Lower leg skin (tissue), 4 donors: Measurements from ENCODE around the gene WRAP53. TPM values are rescaled to one million over a fixed set of nuclear protein-coding genes. Genes with fewer than 3 reads are reported as not detected.
A peak's percentile ranks its signal among the peaks of the same experiment; 100 is the strongest.

ENCODE experiments used
- DNase-seq, 2 donors: peaks; one replicate each; pipeline ENCODE4 v3.0.0-alpha.2; 2019; ENCODE audit warnings: low spot score in 2 of 2
- H3K4me3 ChIP-seq: fragments of 200-600 bp; sonication (generic); 2 replicates; pipeline ENCODE4 v1.5.1; 2017; ENCODE audit warnings: mild to moderate bottlenecking, low read depth; ENCODE audit not compliant: poor library complexity, severe bottlenecking
- POLR2A ChIP-seq, 2 donors: fragments of 450-650 bp; IDR thresholded peaks; one replicate each; pipeline ENCODE4 v1.6.1; 2016 to 2017; ENCODE audit warnings: antibody characterized with exemption in 2 of 2, mild to moderate bottlenecking in 1 of 2, moderate library complexity in 1 of 2
- WGBS, 2 donors: methylation state at CpG; one replicate each; pipeline ENCODE4 v1.1.5; 2018; 5-methylcytosine and 5-hydroxymethylcytosine counted together
- intact Hi-C: fragments of 100-400 bp; cut with DNase I; formaldehyde crosslinking; loops from one replicate; pipeline ENCODE4 v1.15.0; 2023; ENCODE audit warnings: low total_unique reads
- total RNA-seq, 4 donors: library from RNA; depleted of rRNA; stranded (reverse); fragments of >200 nt; gene quantifications; one replicate each; pipeline ENCODE4 v1.1.0, GENCODE V29; 2016
- TF ChIP-seq, protein P1 (sequence below), 3 donors: fragments of 450-650 bp; IDR thresholded peaks; one replicate each; pipeline ENCODE4 v1.5.1; 2016; ENCODE audit warnings: antibody characterized with exemption in 3 of 3, mild to moderate bottlenecking in 3 of 3, moderate library complexity in 2 of 3

WRAP53 gene
- total RNA-seq, 4 donors from 2014 or later = 1.1 to 5.4 (median 4.5) TPM

DNA sequence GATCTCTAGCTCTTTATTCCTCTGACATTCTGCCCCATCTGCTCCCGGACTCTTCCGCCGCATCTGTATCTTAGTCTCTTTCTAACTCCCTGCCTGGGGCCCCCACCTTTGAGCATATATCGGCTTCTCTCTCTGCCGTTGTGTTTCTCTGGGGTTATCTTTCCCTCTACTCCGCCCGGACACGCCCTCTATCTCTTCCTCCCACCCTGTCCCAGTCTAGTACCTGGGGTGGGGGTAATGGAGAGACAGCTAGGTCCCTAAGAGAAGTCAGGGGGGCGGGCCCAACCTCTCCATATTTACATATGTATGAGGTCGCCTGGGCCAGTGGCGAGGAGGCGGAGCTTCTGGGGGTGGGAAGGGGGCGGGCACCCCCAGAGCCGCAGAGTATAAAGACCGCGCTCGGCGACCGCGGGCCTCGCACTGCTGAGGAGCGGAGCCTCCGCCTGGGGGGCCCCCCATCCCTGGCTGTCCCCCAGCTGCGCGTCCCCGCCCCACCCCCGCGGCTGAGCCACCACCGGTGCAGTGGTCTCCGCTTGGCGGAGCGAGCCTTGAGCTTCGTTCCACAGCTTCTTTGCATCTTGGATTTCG lies 37.7 kb upstream of the WRAP53 start, which contains the start of gene ATP1B2:
Gene ATP1B2 (plus strand): TSS at position 418 of the 588 bp plus-strand sequence. CDS start 593 bp downstream, outside the sequence.
- 1 to 2% methylated on average over 22 to 34 of the region's 34 CpGs for WGBS, 2 donors
- TF ChIP-seq, protein P1, sequence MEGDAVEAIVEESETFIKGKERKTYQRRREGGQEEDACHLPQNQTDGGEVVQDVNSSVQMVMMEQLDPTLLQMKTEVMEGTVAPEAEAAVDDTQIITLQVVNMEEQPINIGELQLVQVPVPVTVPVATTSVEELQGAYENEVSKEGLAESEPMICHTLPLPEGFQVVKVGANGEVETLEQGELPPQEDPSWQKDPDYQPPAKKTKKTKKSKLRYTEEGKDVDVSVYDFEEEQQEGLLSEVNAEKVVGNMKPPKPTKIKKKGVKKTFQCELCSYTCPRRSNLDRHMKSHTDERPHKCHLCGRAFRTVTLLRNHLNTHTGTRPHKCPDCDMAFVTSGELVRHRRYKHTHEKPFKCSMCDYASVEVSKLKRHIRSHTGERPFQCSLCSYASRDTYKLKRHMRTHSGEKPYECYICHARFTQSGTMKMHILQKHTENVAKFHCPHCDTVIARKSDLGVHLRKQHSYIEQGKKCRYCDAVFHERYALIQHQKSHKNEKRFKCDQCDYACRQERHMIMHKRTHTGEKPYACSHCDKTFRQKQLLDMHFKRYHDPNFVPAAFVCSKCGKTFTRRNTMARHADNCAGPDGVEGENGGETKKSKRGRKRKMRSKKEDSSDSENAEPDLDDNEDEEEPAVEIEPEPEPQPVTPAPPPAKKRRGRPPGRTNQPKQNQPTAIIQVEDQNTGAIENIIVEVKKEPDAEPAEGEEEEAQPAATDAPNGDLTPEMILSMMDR (IDR thresholded peaks at IDR 0.05) = no peak
- no peak for TF ChIP-seq POLR2A (IDR thresholded peaks at IDR 0.05)
- DNase-seq = peak; percentile 41 to 89
- intact Hi-C loops = no loop called here
- peak within 1 kb of the TSS; percentile 16 for H3K4me3 ChIP-seq

DNA sequence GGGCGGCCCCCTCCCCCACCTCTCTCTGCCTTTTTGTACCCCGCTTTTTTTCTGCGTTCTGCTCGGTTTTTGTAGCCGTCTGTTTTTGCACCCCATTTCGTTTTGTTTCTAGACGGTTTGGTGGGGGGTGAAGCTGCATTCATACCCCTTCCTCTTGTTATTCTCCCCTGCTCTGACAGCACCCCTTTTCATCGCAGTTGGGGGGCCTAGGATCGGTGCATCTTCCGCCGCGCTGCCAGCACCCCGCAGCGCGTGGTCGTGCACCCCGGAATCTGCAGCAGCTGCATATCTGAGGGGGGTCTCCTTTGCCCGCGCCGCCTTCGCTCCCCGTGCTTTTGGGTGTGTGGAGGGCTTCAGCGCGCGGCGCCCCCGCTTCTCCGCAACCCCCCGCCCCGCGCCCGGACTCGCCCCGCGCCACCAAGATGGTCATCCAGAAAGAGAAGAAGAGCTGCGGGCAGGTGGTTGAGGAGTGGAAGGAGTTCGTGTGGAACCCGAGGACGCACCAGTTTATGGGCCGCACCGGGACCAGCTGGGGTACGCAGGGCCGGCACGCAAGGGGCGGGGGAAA lies 37.1 kb upstream of the WRAP53 start:
- TF ChIP-seq, protein P1 (IDR thresholded peaks at IDR 0.05) = no peak
- TF ChIP-seq POLR2A (IDR thresholded peaks at IDR 0.05) = no peak
- H3K4me3 ChIP-seq = peak overlapping the region; percentile 16
- intact Hi-C loops = no loop called here
- no peak for DNase-seq
- WGBS, 2 donors = 0 to 2% methylated on average over 27 to 40 of the region's 45 CpGs

DNA sequence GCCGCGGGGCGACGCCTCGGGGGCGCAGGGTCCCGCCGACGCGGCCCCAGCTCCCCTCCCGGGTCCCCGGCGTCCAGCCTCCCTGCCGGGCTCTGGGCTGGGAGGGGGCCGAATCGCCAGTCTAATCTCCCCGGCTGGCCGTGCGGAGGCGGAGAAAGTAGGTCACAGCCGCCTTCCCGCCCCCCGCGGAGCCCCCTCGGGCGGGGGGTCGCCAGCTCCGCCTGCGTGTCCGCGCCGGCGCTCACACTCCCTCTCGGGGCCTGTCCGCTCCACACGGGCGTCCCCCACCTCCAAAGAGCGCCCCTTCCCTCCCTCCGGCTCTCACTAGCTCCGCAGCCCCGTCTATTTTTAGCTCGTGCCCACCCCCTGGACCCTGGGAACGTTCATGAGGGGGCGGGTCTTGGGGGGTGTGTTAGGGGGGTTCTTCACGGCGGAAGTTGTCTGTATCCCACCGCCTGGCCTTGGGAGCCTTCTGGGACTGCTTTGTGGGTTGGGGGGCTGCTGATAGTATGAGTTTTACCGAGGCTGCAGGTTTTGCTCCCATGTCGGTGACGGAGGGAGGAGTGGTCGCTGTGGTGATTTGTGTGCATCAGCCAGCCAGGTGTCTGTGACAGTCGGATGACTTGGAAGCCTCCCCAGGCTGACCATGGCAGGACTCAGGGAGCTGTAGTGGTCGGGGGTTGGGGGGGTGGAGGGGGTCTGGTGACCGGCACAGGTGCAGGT lies 36.5 kb upstream of the WRAP53 start:
- H3K4me3 ChIP-seq = no peak overlapping the region
- TF ChIP-seq, protein P1 (IDR thresholded peaks at IDR 0.05) = no peak
- no peak for TF ChIP-seq POLR2A (IDR thresholded peaks at IDR 0.05)
- intact Hi-C loops = no loop called here
- 7% methylated on average over 27 to 38 of the region's 54 CpGs for WGBS, 2 donors
- DNase-seq = no peak

DNA sequence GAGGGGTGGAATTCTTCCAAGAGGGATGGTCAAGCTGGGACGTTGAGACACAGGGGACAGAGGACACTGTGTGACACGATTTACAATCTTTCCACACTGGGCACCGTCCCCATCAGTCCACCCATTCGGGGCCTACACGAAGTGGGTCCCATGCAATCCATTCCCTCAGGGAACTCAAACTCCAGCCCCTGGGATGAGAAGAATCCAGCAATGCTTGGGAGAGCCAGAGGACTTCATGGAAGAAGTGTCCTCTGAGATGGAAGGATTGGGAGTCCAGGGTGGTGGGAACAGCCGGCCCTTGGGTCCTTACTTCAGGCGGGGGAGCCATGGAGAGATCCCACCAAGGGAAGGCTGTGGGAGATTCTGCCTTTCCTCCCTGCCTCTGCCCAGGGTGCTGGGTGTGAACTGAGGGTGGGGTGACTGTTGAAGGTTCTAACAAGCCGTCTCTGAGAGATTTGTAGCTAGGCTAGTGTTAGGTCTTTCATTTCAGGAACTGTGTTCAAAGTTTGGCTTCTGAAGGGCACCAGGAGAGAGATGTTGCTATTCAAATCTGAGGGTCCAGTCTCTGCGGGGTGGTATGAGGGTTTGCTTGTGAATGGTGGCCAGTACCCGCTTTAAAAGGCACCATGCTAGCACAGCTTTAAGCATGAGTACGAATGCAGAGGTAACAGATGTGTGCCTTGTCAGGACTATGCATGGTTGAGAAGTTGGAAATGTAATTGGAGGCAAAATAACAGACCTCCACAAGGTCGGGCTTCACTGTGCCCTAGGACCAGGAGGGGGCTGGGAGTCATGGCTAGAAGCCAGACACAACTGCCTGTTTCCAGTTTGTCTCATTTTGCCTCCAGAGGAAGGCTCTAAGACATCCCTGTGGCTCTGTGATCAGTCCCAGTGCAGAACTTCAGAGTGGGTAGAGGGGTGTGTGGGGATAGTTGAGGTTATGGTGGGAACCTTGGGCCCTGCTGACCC lies 35.6 kb upstream of the WRAP53 start:
- TF ChIP-seq POLR2A (IDR thresholded peaks at IDR 0.05) = no peak
- TF ChIP-seq, protein P1 (IDR thresholded peaks at IDR 0.05) = no peak
- 60 to 71% methylated on average over 12 of the region's 12 CpGs for WGBS, 2 donors
- H3K4me3 ChIP-seq = no peak overlapping the region
- no peak for DNase-seq
- intact Hi-C loops = no loop called here

DNA sequence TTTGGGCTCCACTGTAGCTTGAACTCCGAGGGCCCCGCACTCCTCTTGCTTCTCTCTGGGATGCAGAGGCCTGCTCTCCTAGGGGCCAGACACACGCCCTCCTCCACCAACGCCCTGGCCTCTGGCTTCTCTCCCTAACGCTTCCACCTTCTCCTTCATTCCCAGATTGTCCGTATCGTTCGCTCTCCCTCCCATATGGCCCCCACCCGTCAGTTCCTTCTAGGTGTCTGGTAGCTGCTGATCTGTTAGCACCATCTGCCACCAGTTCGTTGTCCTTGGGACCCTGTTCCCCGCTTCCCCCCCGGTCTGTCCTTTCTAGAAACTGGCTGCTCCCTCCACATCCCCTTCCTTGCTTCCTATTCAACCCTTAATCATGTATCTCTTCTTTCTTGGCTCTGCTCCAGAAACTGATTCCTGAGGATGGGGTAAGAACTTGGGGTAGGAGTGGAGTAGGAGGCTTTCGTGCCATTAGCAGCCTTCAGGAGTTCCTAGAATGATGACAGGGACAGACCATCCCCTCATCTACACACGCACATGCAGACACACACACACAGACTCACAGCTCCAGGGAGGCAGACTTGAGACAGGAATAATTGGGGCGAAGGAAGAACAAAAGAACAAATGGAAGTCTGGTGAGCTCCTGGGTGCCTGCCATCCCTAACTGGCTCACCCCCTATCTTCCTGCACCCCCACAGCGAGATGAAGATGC lies 33.3 kb upstream of the WRAP53 start:
- WGBS, 2 donors = 79 to 81% methylated on average over 16 of the region's 16 CpGs
- intact Hi-C loops = no loop called here
- no peak overlapping the region for H3K4me3 ChIP-seq
- TF ChIP-seq, protein P1 (IDR thresholded peaks at IDR 0.05) = no peak
- TF ChIP-seq POLR2A (IDR thresholded peaks at IDR 0.05) = no peak
- no peak for DNase-seq
